Inflammatory macrophage treated with lipopolysaccharide for 4 hours (primary cell): ENCODE measurements around the gene POU6F2.
"Not testable (repeated sequence)": the region's sequence is repeated elsewhere in the genome, so short reads cannot be mapped to it uniquely, and the experiment has no call there.

Experiments used
- DNase-seq: peaks from one replicate; pipeline ENCODE4 v3.0.0-alpha.2; 2020

Gene POU6F2, protein sequence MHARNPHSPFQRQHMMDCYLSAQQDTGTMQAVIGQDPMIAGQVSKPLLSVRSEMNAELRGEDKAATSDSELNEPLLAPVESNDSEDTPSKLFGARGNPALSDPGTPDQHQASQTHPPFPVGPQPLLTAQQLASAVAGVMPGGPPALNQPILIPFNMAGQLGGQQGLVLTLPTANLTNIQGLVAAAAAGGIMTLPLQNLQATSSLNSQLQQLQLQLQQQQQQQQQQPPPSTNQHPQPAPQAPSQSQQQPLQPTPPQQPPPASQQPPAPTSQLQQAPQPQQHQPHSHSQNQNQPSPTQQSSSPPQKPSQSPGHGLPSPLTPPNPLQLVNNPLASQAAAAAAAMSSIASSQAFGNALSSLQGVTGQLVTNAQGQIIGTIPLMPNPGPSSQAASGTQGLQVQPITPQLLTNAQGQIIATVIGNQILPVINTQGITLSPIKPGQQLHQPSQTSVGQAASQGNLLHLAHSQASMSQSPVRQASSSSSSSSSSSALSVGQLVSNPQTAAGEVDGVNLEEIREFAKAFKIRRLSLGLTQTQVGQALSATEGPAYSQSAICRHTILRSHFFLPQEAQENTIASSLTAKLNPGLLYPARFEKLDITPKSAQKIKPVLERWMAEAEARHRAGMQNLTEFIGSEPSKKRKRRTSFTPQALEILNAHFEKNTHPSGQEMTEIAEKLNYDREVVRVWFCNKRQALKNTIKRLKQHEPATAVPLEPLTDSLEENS

DNA sequence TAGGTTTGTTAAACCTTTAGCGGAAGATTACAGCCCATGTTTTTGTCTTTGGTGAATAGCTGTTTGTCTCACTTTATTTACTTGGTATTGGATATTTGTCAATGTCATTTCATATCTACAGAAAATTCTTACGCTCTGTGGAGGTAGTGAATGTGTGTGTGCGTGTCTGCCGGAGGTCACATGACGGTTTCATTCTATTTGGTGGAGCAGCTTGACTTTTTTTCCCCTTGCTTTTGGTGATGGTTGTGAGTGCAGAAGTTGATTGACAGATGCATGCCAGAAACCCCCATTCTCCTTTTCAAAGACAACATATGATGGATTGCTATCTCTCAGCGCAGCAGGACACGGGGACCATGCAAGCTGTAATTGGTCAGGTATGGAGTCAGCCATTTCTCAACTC, at the start of gene POU6F2:
Gene POU6F2 (plus strand): TSS at position 225 of the 400 bp plus-strand sequence. CDS start 45 bp downstream, at position 270.
- DNase-seq = no peak

DNA sequence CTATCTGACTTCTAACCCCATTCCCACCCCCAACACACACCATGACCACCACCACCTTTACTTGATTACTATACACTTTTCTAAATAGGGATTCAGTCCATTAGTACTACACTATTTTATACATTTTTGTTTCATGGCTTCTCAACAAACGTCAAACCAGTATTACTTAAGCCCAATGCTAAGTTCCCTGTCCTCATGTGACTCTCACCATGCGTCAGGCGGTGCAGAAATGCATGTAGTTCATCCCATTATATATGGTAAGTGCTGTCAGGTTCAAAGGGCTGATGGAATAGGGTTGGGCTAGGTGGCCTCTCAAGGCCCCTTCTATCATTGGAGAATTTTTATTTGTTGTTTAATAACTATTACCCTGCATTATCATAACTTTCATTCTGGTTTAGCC, 49.2 kb upstream of the POU6F2 start:
- peak; percentile 63 for DNase-seq

GRCh38 chr7:38929460-38930171, 48.1 kb upstream of the POU6F2 start:
- DNase-seq = peak; percentile 45

- peak; percentile 69 for DNase-seq
Observed at GRCh38 chr7:38932509-38933168, 45.1 kb upstream of the POU6F2 start.

GRCh38 chr7:38934051-38934450, 43.7 kb upstream of the POU6F2 start:
- no peak for DNase-seq

DNA sequence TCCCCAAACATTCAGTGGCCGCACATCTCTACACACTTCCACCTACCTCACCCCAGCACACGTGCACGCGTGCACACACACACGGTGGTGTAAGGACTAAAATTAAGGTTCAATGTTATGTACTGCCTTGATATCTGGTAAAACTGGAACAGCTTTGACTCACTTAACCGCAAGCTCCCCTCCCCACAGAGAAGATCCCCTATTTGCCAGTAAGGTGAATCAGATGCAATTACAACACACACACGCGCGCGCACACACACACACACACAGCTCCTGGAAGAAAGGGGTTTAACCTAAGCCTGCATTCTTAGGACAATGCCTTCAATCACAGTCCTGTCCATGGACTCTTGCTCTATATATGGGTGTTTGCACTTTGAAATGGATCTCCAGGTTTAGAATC, 43.2 kb upstream of the POU6F2 start:
- DNase-seq = no peak

GRCh38 chr7:38936641-38937040, 41.1 kb upstream of the POU6F2 start:
- no peak for DNase-seq

DNA sequence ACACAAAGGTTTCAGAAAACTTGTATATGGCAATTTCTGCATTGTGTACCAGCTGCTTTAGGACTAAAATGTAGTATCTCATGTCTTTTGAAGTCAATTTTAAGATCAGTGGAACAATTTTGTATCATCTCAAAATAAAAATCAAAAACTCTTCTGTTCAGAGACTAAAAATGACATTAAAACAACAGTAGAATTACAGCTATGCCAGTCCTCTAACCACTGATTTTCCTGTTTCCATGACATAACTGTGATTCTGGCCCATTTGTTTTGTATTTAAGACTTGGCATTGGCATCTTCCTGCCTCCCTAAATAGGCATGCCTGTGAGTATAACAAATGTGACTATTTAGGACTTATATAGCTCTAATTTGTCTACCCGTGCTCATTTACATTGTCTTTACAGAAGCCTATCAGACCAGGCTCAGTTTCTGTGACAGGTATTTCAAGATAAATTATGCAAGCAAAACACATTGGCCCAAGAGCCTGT, 39.7 kb upstream of the POU6F2 start:
- DNase-seq = no peak

GRCh38 chr7:38938589-38938988, 39.1 kb upstream of the POU6F2 start:
- no peak for DNase-seq

GRCh38 chr7:38940774-38941173, 36.9 kb upstream of the POU6F2 start:
- no peak for DNase-seq

- DNase-seq = no peak
Observed at GRCh38 chr7:38942431-38943051, 35.2 kb upstream of the POU6F2 start.

DNA sequence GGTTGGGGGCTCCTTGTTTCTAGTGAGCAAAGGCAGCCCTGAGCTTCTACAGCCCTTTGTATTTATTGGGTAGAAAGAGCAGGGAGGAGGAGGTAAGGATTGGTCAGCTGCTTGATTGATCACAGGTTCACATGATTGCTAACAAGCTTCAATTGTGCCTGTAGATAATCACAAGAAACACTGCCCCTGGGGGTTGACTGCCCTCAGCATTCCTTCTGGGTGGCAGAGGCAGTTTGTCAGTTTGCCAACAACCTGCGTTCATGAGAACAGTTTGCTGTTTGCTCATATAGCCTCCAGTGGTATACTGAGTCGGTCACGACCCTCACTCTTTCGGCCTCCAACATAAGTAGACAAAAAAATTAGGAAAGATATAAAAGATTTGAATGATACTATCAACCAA, 30.2 kb upstream of the POU6F2 start:
- not testable (repeated sequence) for DNase-seq

DNA sequence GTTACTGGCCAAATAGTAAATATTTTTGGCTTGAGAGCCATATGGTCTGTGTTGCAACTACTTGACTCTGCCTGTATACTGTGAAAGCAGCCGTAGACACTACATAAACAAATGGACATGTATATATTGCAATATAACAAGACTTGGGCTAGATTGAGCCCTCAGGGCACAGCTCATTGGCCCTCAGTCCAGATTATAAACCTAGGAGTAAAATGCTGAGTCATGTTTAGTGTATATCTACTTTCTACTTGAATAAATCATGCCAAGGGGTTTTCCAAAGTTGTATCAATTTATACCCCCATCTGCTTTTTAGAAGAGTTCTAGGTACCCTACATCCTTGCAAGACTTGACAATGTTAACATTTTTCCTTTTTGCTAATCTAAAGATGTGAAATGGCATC, 27.4 kb upstream of the POU6F2 start:
- DNase-seq = no peak

DNA sequence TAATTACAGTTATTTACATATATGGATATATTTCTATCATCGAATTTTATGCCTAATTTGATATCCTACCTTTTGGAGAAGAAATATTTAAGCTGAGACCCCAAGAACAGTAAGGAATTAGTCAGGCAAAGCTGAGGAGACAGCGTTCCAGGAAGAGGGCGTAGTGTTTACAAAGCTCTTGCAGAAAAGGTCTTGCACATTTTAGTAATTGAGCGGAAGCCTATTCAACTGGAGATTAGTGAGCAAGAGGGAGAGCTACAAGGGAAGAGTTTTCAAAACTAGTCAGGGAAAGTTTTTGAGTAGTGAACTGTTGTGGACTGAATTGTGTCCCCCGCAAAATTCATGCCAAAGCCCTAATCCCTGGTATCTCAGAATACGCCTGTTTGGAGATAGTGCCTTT, 26.5 kb upstream of the POU6F2 start:
- DNase-seq = no peak

- no peak for DNase-seq
Observed at GRCh38 chr7:38953227-38953626, 24.5 kb upstream of the POU6F2 start.

GRCh38 chr7:38953971-38954370, 23.7 kb upstream of the POU6F2 start:
- DNase-seq = no peak

GRCh38 chr7:38955892-38956291, 21.8 kb upstream of the POU6F2 start:
- DNase-seq = no peak

DNA sequence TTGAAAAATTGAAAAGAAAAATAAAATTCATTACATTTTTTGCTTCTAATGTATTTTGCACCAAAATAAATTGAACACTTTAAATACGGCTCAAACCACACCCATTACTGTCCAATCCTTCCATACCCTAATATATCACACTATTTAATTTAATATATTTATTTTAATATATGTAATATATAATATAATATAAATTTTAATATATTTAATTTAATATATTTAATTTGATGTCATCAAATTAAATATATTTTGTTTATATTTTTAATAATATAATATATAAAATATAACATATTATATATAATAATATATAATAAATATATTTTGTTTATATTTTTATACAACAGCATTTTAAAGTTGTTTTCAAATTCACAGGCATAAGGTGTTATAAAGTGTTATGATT, 15.7 kb upstream of the POU6F2 start:
- DNase-seq = no peak

DNA sequence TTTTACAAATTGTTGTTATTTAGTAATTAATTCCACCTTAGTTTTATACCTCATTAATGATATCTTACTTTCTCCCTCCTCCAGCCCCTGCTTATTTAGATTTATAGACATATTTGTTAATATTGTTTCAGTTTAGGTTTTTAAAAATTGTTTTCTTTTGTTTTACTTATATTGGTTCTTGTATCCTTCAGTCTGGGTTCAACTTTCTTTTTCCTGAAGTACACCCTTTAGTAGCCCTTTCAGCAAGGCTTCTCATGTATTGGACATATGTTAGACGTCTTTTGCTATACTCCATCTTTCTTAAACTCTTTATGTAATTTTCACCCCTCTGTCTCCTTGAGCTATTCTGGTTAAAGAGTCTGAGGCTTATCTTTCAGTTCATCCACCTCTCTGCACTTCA, 12.8 kb upstream of the POU6F2 start:
- no peak for DNase-seq

DNA sequence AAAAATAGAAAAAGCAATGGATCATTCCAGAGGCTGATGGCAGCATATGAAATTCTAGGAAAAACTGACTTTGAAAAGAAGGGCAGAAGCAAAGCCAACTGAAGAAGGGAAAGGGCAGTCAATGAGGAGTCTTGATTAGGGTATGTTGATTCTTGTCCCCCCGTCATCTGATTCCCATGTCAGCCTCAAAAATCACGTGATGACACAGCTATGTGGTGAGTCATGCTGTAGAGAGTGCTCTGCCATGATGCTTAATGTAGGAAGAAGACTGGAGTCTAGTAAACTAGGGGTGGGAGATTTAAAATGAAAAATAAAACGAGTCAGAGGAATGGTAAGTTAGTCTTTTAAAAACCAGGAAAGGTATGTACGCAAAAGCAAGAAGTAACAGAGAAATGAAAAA, 3.9 kb upstream of the POU6F2 start:
- DNase-seq = no peak

DNA sequence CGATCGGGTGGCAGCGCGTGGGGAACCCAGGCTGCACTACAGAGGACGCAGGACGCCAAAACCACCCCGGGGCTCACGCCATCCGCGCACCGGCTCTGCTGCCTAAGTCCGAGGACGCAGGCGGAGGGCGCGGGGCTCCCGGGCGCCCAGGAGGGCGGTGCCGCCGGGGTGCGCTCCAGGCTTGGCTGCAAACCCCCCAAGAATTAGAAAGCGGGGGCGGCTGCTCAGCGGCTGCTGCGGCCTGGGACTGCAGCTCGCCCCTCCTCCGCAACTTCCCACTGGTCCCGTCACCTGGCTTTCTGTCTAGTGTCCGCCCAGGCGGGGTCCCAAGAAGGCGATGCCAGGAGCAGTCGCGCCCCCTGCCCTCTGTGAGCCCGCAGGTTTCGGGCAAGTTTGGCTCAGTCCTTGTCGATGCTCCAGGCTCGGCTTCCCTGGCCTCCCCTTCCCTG, 1.7 kb upstream of the POU6F2 start:
- DNase-seq = no peak

GRCh38 chr7:38978491-38978890, 782 bp downstream of the POU6F2 start:
- DNase-seq = no peak
